Measurements from ENCODE around the gene PUS1. TPM values are rescaled to one million over a fixed set of nuclear protein-coding genes. Genes with fewer than 3 reads are reported as not detected.
A peak's percentile ranks its signal among the peaks of the same experiment; 100 is the strongest.
"Not testable (repeated sequence)": the region's sequence is repeated elsewhere in the genome, so short reads cannot be mapped to it uniquely, and the experiment has no call there.

PUS1 gene
- total RNA-seq, 1 donor from 2014 or later: 28.1 TPM

GRCh38 chr12:131948166-131948712, 19.2 kb downstream of the PUS1 start:
- no peak for DNase-seq
- Mint-ChIP-seq H3K9me3 (ENCODE audit: unreplicated experiment) (peaks cover 4% of the 10 kb centered on the region), H3K4me1 (ENCODE audit: low read depth, unreplicated experiment) (peaks cover 7% of the 10 kb centered on the region), H3K36me3 (ENCODE audit: unreplicated experiment) (no peaks in the 10 kb centered on the region), H3K27me3 (ENCODE audit: unreplicated experiment) (peaks cover 1% of the 10 kb centered on the region), H3K27ac (ENCODE audit: unreplicated experiment) (no peak overlapping the region), H3K4me3 (ENCODE audit: unreplicated experiment) (no peak overlapping the region)
- no peak for TF ChIP-seq CTCF (IDR thresholded peaks at IDR 0.05; ENCODE audit: partially characterized antibody, unreplicated experiment)

- H3K4me1 Mint-ChIP-seq (ENCODE audit: low read depth, unreplicated experiment); H3K9me3 Mint-ChIP-seq (ENCODE audit: unreplicated experiment); DNase-seq; H3K27ac Mint-ChIP-seq (ENCODE audit: unreplicated experiment); H3K27me3 Mint-ChIP-seq (ENCODE audit: unreplicated experiment); H3K36me3 Mint-ChIP-seq (ENCODE audit: unreplicated experiment): not testable (repeated sequence)
- peak overlapping the region; percentile 49 for H3K4me3 Mint-ChIP-seq (ENCODE audit: unreplicated experiment)
Observed at GRCh38 chr12:131948713-131949430, 19.8 kb downstream of the PUS1 start.

GRCh38 chr12:131949431-131950181, 20.5 kb downstream of the PUS1 start, which contains the start of gene EP400:
Gene EP400, plus strand, starts transcription at chr12:131949942. Its CDS starts 10,678 bp downstream, at chr12:131960620.
- peak within 1 kb of the TSS; percentile 89 for H3K4me3 Mint-ChIP-seq (ENCODE audit: unreplicated experiment)
- H3K4me1 Mint-ChIP-seq (ENCODE audit: low read depth, unreplicated experiment): peaks cover 7% of the 10 kb centered on the region
- H3K36me3 Mint-ChIP-seq (ENCODE audit: unreplicated experiment): no peaks in the 10 kb centered on the region
- TF ChIP-seq CTCF (IDR thresholded peaks at IDR 0.05; ENCODE audit: partially characterized antibody, unreplicated experiment): peak; percentile 10
- H3K27me3 Mint-ChIP-seq (ENCODE audit: unreplicated experiment): peaks cover 1% of the 10 kb centered on the region
- H3K9me3 Mint-ChIP-seq (ENCODE audit: unreplicated experiment): peaks cover 2% of the 10 kb centered on the region
- peak; percentile 94 for DNase-seq
- peak within 1 kb of the TSS; percentile 84 for H3K27ac Mint-ChIP-seq (ENCODE audit: unreplicated experiment)

- TF ChIP-seq CTCF (IDR thresholded peaks at IDR 0.05; ENCODE audit: partially characterized antibody, unreplicated experiment): no peak
- Mint-ChIP-seq H3K27ac (ENCODE audit: unreplicated experiment) (peak overlapping the region; percentile 84), H3K4me1 (ENCODE audit: low read depth, unreplicated experiment) (peaks cover 7% of the 10 kb centered on the region), H3K4me3 (ENCODE audit: unreplicated experiment) (peak overlapping the region; percentile 89), H3K36me3 (ENCODE audit: unreplicated experiment) (no peaks in the 10 kb centered on the region), H3K9me3 (ENCODE audit: unreplicated experiment) (peaks cover 2% of the 10 kb centered on the region), H3K27me3 (ENCODE audit: unreplicated experiment) (peaks cover 1% of the 10 kb centered on the region)
- DNase-seq: peak; percentile 65
Observed at GRCh38 chr12:131950182-131950913, 21.3 kb downstream of the PUS1 start.

- peaks cover 16% of the 10 kb centered on the region for H3K4me1 Mint-ChIP-seq (ENCODE audit: low read depth, unreplicated experiment)
- H3K27me3 Mint-ChIP-seq (ENCODE audit: unreplicated experiment); H3K36me3 Mint-ChIP-seq (ENCODE audit: unreplicated experiment); H3K27ac Mint-ChIP-seq (ENCODE audit: unreplicated experiment); H3K9me3 Mint-ChIP-seq (ENCODE audit: unreplicated experiment); H3K4me3 Mint-ChIP-seq (ENCODE audit: unreplicated experiment); DNase-seq: not testable (repeated sequence)
Observed at GRCh38 chr12:131953810-131954209, 24.7 kb downstream of the PUS1 start.

GRCh38 chr12:131954460-131954859, 25.4 kb downstream of the PUS1 start:
- DNase-seq; H3K36me3 Mint-ChIP-seq (ENCODE audit: unreplicated experiment); H3K27me3 Mint-ChIP-seq (ENCODE audit: unreplicated experiment): not testable (repeated sequence)

More at GRCh38 chr12:131954460-131954859, 25.4 kb downstream of the PUS1 start:
- H3K27ac Mint-ChIP-seq (ENCODE audit: unreplicated experiment); H3K4me3 Mint-ChIP-seq (ENCODE audit: unreplicated experiment); H3K9me3 Mint-ChIP-seq (ENCODE audit: unreplicated experiment): not testable (repeated sequence)
- peaks cover 21% of the 10 kb centered on the region for H3K4me1 Mint-ChIP-seq (ENCODE audit: low read depth, unreplicated experiment)
